SU-DHL-6 (cell line): ENCODE results near the gene ARHGEF3.

Experiments
- H2AFZ ChIP-seq: fragments of 200-600 bp; sonication (generic); 2 replicates; pipeline ENCODE4 v1.6.1; 2014; ENCODE audit warnings: low read depth, mild to moderate bottlenecking, moderate library complexity, mixed read lengths, antibody characterized with exemption, low read length; ENCODE audit not compliant: severe bottlenecking
- H3F3A ChIP-seq: fragments of 200-600 bp; shearing (Covaris generic); 2 replicates; pipeline ENCODE4 v1.6.0; 2016; ENCODE audit warnings: antibody characterized with exemption, mild to moderate bottlenecking; ENCODE audit not compliant: insufficient read depth
- H3K27ac ChIP-seq: fragments of 200-600 bp; sonication (generic); 2 replicates; pipeline ENCODE4 v1.5.1; 2016; ENCODE audit warnings: low read depth, mild to moderate bottlenecking, low read length, moderate library complexity, mixed read lengths
- H3K27me3 ChIP-seq: fragments of 200-600 bp; sonication (generic), shearing (Covaris generic); 2 replicates; pipeline ENCODE4 v1.6.0; 2014; ENCODE audit warnings: mild to moderate bottlenecking, low read length
- H3K36me3 ChIP-seq: fragments of 200-600 bp; sonication (generic); 2 replicates; pipeline ENCODE4 v1.6.1; 2014; ENCODE audit warnings: mild to moderate bottlenecking, low read length, mixed read lengths
- H3K4me2 ChIP-seq: fragments of 300-600, 200-600 bp; shearing (Covaris generic), sonication (generic); 2 replicates; pipeline ENCODE4 v1.6.0; 2014; ENCODE audit warnings: low read length, low read depth, mild to moderate bottlenecking; ENCODE audit not compliant: poor library complexity, severe bottlenecking
- H3K4me3 ChIP-seq: fragments of 200-600 bp; sonication (generic); 2 replicates; pipeline ENCODE4 v1.5.1; 2014; ENCODE audit warnings: antibody characterized with exemption, low read length, mild to moderate bottlenecking, mixed read lengths; ENCODE audit not compliant: insufficient read depth, poor library complexity, severe bottlenecking
- H3K79me2 ChIP-seq: fragments of 200-600 bp; sonication (generic); 2 replicates; pipeline ENCODE4 v1.6.1; 2014; ENCODE audit warnings: mild to moderate bottlenecking, low read length, moderate library complexity; ENCODE audit not compliant: insufficient read depth
- H3K9ac ChIP-seq: fragments of 200-600 bp; sonication (generic); 2 replicates; pipeline ENCODE4 v1.7.0; 2014; ENCODE audit warnings: mild to moderate bottlenecking, low read length
- H3K9me2 ChIP-seq: fragments of 200-600 bp; sonication (generic); replicated peaks from 2 replicates; pipeline ENCODE4 v1.6.1; 2014; ENCODE audit warnings: low read length; ENCODE audit not compliant: insufficient read depth
- H3K9me3 ChIP-seq: fragments of 200-600 bp; sonication (generic); 2 replicates; pipeline ENCODE4 v1.6.1; 2014; ENCODE audit warnings: low read length, mixed read lengths; ENCODE audit not compliant: insufficient read depth
- H4K20me1 ChIP-seq: fragments of 200-600 bp; sonication (generic); 2 replicates; pipeline ENCODE4 v1.6.1; 2014; ENCODE audit warnings: low read depth, mild to moderate bottlenecking, antibody characterized with exemption, low read length, moderate library complexity, mixed read lengths
- CTCF ChIP-seq: fragments of 200-600 bp; sonication (generic); IDR thresholded peaks from one replicate; pipeline ENCODE4 v1.5.1; 2017; ENCODE audit warnings: antibody characterized with exemption, mild to moderate bottlenecking, low read length, moderate library complexity; ENCODE audit not compliant: insufficient read depth, poor library complexity, severe bottlenecking
- EZH2phosphoT487 ChIP-seq: fragments of 200-600 bp; sonication (generic), shearing (Covaris generic); conservative IDR thresholded peaks from 2 replicates; pipeline ENCODE4 v1.6.1; 2018; ENCODE audit warnings: mild to moderate bottlenecking, antibody characterized with exemption, low read length, moderate library complexity, mixed read lengths

The ARHGEF3 gene

GRCh38 chr3:56789076-56789475 lies 12.7 kb downstream of the ARHGEF3 start:
- H3K79me2 ChIP-seq = no peaks in the 10 kb centered on the region
- no peaks in the 10 kb centered on the region for H3K36me3 ChIP-seq
- no peaks in the 10 kb centered on the region for H3K27me3 ChIP-seq
- H3K4me2 ChIP-seq = no peak overlapping the region
- H3F3A ChIP-seq = no peaks in the 10 kb centered on the region
- no peak overlapping the region for H3K4me3 ChIP-seq
- no peaks in the 10 kb centered on the region for H3K9me3 ChIP-seq
- no peak for TF ChIP-seq CTCF
- no peak for TF ChIP-seq EZH2phosphoT487
- no peak overlapping the region for H3K9ac ChIP-seq
- H3K9me2 ChIP-seq = no peaks in the 10 kb centered on the region
- H2AFZ ChIP-seq = no peak overlapping the region
- no peaks in the 10 kb centered on the region for H4K20me1 ChIP-seq
- H3K27ac ChIP-seq = no peak overlapping the region

GRCh38 chr3:56788521-56788920 lies 13.2 kb downstream of the ARHGEF3 start:
- Histone ChIP-seq H3K4me3 (no peak overlapping the region), H3K79me2 (no peaks in the 10 kb centered on the region), H3K9me3 (no peaks in the 10 kb centered on the region), H3K27me3 (no peaks in the 10 kb centered on the region), H3K9me2 (no peaks in the 10 kb centered on the region), H3K27ac (no peak overlapping the region), H3K4me2 (no peak overlapping the region), H2AFZ (no peak overlapping the region), H4K20me1 (no peaks in the 10 kb centered on the region), H3K36me3 (no peaks in the 10 kb centered on the region), H3K9ac (no peak overlapping the region), H3F3A (peaks cover 3% of the 10 kb centered on the region)
- TF ChIP-seq CTCF (no peak), EZH2phosphoT487 (no peak)

- H3K27ac ChIP-seq = no peak overlapping the region
- no peak overlapping the region for H3K9ac ChIP-seq
- H3K4me2 ChIP-seq = no peak overlapping the region
Measured at GRCh38 chr3:56787784-56788256, 13.9 kb downstream of the ARHGEF3 start.

More at GRCh38 chr3:56787784-56788256, 13.9 kb downstream of the ARHGEF3 start:
- H3K4me3 ChIP-seq = no peak overlapping the region
- no peaks in the 10 kb centered on the region for H3K9me3 ChIP-seq
- H3K79me2 ChIP-seq = no peaks in the 10 kb centered on the region
- no peak overlapping the region for H2AFZ ChIP-seq
- no peaks in the 10 kb centered on the region for H4K20me1 ChIP-seq
- H3F3A ChIP-seq = peaks cover 6% of the 10 kb centered on the region
- H3K27me3 ChIP-seq = no peaks in the 10 kb centered on the region
- no peak for TF ChIP-seq EZH2phosphoT487
- no peak for TF ChIP-seq CTCF
- no peaks in the 10 kb centered on the region for H3K36me3 ChIP-seq
- H3K9me2 ChIP-seq = no peaks in the 10 kb centered on the region
